SK-N-SH (cell line): ENCODE results near the gene GLS.

Source experiments
- CHD2 ChIP-seq: fragments of 150-350 bp; IDR thresholded peaks from 2 replicates; pipeline ENCODE4 v1.6.1; 2018; ENCODE audit warnings: low read length; ENCODE audit not compliant: partially characterized antibody
- EZH2phosphoT487 ChIP-seq: fragments of 200-600 bp; sonication (generic); IDR thresholded peaks from 2 replicates; pipeline ENCODE4 v1.6.1; 2017; ENCODE audit warnings: low read depth, mixed run types, mild to moderate bottlenecking, antibody characterized with exemption, moderate library complexity, borderline replicate concordance
- JUND ChIP-seq: IDR thresholded peaks from 2 replicates; pipeline ENCODE4 v1.4.0; 2012
- MEF2A ChIP-seq: IDR thresholded peaks from 2 replicates; pipeline ENCODE4 v1.4.0; 2012; ENCODE audit warnings: low read depth, borderline replicate concordance
- POLR2AphosphoS5 ChIP-seq: IDR thresholded peaks from 2 replicates; pipeline ENCODE4 v1.6.1; 2012; ENCODE audit warnings: low read depth, low read length
- SIN3A ChIP-seq: IDR thresholded peaks from 2 replicates; pipeline ENCODE4 v1.6.1; 2012; ENCODE audit warnings: low read depth, mild to moderate bottlenecking, low read length, moderate library complexity, borderline replicate concordance
- TF ChIP-seq, protein P1 (sequence below): fragments of 200-600 bp; sonication (generic); IDR thresholded peaks from 2 replicates; pipeline ENCODE4 v1.6.1; 2017; ENCODE audit warnings: antibody characterized with exemption, mild to moderate bottlenecking, moderate library complexity
- TF ChIP-seq, protein P2 (sequence below): IDR thresholded peaks from 2 replicates; pipeline ENCODE4 v1.4.0; 2012; ENCODE audit warnings: low read depth, borderline replicate concordance
- TF ChIP-seq, protein P3 (sequence below): IDR thresholded peaks from 2 replicates; pipeline ENCODE4 v1.6.1; 2012; ENCODE audit warnings: mild to moderate bottlenecking, low read depth, low read length, moderate library complexity
- TF ChIP-seq, protein P4 (sequence below): IDR thresholded peaks from 2 replicates; pipeline ENCODE4 v1.4.0; 2012; ENCODE audit warnings: low read depth

DNA sequence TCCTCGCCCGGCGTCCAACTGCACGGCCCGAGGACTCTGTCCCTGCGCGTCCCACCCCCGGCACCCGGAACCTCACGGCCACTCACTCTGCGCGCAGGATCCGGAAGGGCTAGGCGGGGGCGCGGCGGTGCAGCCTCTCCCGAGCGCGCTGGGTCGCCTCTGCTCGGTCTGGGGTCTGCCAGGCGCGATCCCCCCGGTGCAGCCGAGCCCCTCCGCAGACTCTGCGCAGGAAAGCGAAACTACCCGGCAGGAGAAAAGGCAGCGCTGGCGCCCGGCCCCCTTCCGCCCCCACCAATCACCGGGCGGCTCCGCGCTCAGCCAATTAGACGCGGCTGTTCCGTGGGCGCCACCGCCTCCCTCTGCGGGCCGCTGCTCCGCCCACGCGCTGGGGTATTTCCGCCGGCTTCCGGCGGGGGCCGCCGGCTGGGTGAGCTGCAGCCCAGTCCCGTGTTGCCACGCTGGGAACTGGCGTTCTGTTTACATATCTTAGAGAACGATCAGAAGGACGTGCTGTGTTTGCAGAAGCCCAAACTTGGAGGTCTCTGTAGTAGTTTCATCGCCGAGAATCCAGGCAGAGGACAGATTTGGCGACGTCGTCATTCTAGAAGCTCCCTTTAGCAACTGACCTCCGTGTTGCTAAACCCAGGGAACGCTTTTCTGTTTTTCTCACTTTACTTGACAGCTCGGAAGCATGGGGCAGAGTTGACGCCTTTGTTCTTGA, 133.5 kb downstream of the GLS start, which contains the start of gene STAT1:
- TF ChIP-seq SIN3A (peak; percentile 91; the same call in 1 of the 2 replicates), EZH2phosphoT487 (no peak), MEF2A (no peak), CHD2 (peak; percentile 83), POLR2AphosphoS5 (peak; percentile 98), JUND (peak; percentile 68; the same call in 1 of the 2 replicates)
- TF ChIP-seq, protein P1, sequence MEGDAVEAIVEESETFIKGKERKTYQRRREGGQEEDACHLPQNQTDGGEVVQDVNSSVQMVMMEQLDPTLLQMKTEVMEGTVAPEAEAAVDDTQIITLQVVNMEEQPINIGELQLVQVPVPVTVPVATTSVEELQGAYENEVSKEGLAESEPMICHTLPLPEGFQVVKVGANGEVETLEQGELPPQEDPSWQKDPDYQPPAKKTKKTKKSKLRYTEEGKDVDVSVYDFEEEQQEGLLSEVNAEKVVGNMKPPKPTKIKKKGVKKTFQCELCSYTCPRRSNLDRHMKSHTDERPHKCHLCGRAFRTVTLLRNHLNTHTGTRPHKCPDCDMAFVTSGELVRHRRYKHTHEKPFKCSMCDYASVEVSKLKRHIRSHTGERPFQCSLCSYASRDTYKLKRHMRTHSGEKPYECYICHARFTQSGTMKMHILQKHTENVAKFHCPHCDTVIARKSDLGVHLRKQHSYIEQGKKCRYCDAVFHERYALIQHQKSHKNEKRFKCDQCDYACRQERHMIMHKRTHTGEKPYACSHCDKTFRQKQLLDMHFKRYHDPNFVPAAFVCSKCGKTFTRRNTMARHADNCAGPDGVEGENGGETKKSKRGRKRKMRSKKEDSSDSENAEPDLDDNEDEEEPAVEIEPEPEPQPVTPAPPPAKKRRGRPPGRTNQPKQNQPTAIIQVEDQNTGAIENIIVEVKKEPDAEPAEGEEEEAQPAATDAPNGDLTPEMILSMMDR, result no peak
- TF ChIP-seq, protein P2, sequence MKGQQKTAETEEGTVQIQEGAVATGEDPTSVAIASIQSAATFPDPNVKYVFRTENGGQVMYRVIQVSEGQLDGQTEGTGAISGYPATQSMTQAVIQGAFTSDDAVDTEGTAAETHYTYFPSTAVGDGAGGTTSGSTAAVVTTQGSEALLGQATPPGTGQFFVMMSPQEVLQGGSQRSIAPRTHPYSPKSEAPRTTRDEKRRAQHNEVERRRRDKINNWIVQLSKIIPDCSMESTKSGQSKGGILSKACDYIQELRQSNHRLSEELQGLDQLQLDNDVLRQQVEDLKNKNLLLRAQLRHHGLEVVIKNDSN, result peak; percentile 71
- TF ChIP-seq, protein P3, sequence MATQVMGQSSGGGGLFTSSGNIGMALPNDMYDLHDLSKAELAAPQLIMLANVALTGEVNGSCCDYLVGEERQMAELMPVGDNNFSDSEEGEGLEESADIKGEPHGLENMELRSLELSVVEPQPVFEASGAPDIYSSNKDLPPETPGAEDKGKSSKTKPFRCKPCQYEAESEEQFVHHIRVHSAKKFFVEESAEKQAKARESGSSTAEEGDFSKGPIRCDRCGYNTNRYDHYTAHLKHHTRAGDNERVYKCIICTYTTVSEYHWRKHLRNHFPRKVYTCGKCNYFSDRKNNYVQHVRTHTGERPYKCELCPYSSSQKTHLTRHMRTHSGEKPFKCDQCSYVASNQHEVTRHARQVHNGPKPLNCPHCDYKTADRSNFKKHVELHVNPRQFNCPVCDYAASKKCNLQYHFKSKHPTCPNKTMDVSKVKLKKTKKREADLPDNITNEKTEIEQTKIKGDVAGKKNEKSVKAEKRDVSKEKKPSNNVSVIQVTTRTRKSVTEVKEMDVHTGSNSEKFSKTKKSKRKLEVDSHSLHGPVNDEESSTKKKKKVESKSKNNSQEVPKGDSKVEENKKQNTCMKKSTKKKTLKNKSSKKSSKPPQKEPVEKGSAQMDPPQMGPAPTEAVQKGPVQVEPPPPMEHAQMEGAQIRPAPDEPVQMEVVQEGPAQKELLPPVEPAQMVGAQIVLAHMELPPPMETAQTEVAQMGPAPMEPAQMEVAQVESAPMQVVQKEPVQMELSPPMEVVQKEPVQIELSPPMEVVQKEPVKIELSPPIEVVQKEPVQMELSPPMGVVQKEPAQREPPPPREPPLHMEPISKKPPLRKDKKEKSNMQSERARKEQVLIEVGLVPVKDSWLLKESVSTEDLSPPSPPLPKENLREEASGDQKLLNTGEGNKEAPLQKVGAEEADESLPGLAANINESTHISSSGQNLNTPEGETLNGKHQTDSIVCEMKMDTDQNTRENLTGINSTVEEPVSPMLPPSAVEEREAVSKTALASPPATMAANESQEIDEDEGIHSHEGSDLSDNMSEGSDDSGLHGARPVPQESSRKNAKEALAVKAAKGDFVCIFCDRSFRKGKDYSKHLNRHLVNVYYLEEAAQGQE, result peak; percentile 61; the same call in 1 of the 2 replicates
- TF ChIP-seq, protein P4, sequence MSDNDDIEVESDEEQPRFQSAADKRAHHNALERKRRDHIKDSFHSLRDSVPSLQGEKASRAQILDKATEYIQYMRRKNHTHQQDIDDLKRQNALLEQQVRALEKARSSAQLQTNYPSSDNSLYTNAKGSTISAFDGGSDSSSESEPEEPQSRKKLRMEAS, result peak; percentile 96
